ENCODE results near the gene TOMT. TPM values are rescaled to one million over a fixed set of nuclear protein-coding genes. Genes with fewer than 3 reads are reported as not detected.

The TOMT gene
- total RNA-seq, 1 experiment from 2014 or later, result not detected

GRCh38 chr11:72103754-72104167 lies 2.0 kb upstream of the TOMT start:
- ATAC-seq (no peak), DNase-seq (ENCODE audit: low read depth, low spot score) (no peak)
- TF ChIP-seq, protein P1, sequence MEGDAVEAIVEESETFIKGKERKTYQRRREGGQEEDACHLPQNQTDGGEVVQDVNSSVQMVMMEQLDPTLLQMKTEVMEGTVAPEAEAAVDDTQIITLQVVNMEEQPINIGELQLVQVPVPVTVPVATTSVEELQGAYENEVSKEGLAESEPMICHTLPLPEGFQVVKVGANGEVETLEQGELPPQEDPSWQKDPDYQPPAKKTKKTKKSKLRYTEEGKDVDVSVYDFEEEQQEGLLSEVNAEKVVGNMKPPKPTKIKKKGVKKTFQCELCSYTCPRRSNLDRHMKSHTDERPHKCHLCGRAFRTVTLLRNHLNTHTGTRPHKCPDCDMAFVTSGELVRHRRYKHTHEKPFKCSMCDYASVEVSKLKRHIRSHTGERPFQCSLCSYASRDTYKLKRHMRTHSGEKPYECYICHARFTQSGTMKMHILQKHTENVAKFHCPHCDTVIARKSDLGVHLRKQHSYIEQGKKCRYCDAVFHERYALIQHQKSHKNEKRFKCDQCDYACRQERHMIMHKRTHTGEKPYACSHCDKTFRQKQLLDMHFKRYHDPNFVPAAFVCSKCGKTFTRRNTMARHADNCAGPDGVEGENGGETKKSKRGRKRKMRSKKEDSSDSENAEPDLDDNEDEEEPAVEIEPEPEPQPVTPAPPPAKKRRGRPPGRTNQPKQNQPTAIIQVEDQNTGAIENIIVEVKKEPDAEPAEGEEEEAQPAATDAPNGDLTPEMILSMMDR (IDR thresholded peaks at IDR 0.05), result no peak
- TF ChIP-seq POLR2AphosphoS5 (IDR thresholded peaks at IDR 0.05; ENCODE audit: low read depth, low read length), result no peak
- BruUV-seq (replicated peaks), result TSS peak; percentile 92
- H3K36me3 ChIP-seq (ENCODE audit: control insufficient read depth, insufficient read depth, low read length), result peaks cover under 1% of the 10 kb centered on the region; the same call in 1 of the 2 replicates
- ChIA-PET CTCF (no interaction called here), POLR2A (no interaction called here)
- peak overlapping the region; percentile 50 to 98 for H3K4me3 ChIP-seq (ENCODE audit: low read depth in 2 of 2, low read length in 2 of 2)
- intact Hi-C loops (cut with micrococcal nuclease; ENCODE audit: unreplicated experiment) (no loop called here), in situ Hi-C loops (cut with HindIII; ENCODE audit: low pct_unique_long_range_greater_than_20kb, low sequenced_read_pairs) (no loop called here)
- H3K27ac ChIP-seq (ENCODE audit: low read length), result peak overlapping the region; percentile 99
- H3K4me1 ChIP-seq (ENCODE audit: control insufficient read depth, insufficient read depth, low read length), result peaks cover 10% of the 10 kb centered on the region
- no peaks in the 10 kb centered on the region for H3K9me3 ChIP-seq (ENCODE audit: control insufficient read depth, insufficient read depth, low read depth, low read length)
- no peaks in the 10 kb centered on the region for H3K27me3 ChIP-seq (ENCODE audit: control insufficient read depth, insufficient read depth, low read length)

DNA sequence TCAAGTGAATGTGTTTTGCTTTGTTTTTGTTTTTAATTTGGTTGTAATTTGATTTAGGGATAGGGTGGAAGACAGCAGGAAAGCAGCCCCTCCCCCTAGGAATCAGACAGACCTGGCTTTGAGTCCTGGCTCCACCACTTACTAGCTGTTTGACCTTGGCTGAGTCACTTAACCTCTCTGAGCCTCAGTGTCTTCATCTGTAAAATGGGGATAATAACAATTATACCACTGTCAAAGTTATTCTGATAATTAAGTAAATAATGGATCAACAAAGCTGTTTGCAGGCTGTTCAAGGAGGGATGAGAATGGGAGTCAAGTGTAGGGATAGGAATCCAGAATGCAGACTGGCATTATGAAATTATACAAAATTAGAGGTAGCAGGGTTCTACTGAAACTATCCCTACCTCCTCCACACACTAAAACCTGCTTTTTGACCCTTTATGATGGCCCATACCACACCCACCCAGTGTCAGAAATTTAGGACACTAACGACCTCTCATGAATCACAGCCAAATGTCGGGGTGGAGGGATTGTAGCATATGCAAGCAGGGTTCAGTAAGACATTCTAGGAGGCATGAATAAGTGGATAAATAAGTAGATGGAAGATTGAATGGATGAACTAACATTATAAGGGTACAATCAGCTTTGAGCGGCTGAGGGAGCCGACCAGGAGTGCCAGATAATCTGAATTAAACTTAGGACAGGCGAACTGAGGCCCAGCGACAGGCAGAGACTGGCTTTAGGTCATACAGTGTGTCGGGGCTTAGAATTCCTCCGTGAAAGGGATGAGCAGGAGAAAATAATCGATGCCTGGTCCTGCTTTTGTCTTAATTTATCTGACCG lies 5.8 kb downstream of the TOMT start:
- H3K27me3 ChIP-seq (ENCODE audit: control insufficient read depth, insufficient read depth, low read length), result no peaks in the 10 kb centered on the region
- H3K4me1 ChIP-seq (ENCODE audit: control insufficient read depth, insufficient read depth, low read length), result peaks cover 16% of the 10 kb centered on the region
- POLR2A ChIA-PET, result interaction anchor here (0.7 to 1.1 kb wide), 2 partner anchors 11 to 535 kb away, joined by 3 read pairs; no protein-coding TSS in a partner anchor
- no peak for TF ChIP-seq SIN3A (IDR thresholded peaks at IDR 0.05; ENCODE audit: borderline replicate concordance, insufficient read depth, low read depth, low read length)
- TF ChIP-seq, protein P1 (IDR thresholded peaks at IDR 0.05), result no peak
- no peak for TF ChIP-seq POLR2AphosphoS5 (IDR thresholded peaks at IDR 0.05; ENCODE audit: low read depth, low read length)
- no peak for TF ChIP-seq TCF7L2 (IDR thresholded peaks at IDR 0.05; ENCODE audit: low read depth, low read length)
- TF ChIP-seq, protein P2, sequence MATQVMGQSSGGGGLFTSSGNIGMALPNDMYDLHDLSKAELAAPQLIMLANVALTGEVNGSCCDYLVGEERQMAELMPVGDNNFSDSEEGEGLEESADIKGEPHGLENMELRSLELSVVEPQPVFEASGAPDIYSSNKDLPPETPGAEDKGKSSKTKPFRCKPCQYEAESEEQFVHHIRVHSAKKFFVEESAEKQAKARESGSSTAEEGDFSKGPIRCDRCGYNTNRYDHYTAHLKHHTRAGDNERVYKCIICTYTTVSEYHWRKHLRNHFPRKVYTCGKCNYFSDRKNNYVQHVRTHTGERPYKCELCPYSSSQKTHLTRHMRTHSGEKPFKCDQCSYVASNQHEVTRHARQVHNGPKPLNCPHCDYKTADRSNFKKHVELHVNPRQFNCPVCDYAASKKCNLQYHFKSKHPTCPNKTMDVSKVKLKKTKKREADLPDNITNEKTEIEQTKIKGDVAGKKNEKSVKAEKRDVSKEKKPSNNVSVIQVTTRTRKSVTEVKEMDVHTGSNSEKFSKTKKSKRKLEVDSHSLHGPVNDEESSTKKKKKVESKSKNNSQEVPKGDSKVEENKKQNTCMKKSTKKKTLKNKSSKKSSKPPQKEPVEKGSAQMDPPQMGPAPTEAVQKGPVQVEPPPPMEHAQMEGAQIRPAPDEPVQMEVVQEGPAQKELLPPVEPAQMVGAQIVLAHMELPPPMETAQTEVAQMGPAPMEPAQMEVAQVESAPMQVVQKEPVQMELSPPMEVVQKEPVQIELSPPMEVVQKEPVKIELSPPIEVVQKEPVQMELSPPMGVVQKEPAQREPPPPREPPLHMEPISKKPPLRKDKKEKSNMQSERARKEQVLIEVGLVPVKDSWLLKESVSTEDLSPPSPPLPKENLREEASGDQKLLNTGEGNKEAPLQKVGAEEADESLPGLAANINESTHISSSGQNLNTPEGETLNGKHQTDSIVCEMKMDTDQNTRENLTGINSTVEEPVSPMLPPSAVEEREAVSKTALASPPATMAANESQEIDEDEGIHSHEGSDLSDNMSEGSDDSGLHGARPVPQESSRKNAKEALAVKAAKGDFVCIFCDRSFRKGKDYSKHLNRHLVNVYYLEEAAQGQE (IDR thresholded peaks at IDR 0.05; ENCODE audit: insufficient read depth in 1 of 2, low read depth in 2 of 2, low read length in 1 of 2), result no peak
- no peak for DNase-seq (ENCODE audit: low read depth, low spot score)
- ATAC-seq, result peak; percentile 4; the same call in 1 of the 2 replicates
- peak overlapping the region; percentile 52 to 94 for H3K4me3 ChIP-seq (ENCODE audit: low read depth in 2 of 2, low read length in 2 of 2)
- H3K36me3 ChIP-seq (ENCODE audit: control insufficient read depth, insufficient read depth, low read length), result no peaks in the 10 kb centered on the region
- CTCF ChIA-PET, result interaction anchor here (0.7 kb wide), 1 partner anchor 320 kb away, joined by 3 read pairs; no protein-coding TSS in a partner anchor
- in situ Hi-C loops (cut with HindIII; ENCODE audit: low pct_unique_long_range_greater_than_20kb, low sequenced_read_pairs), result no loop called here
- intact Hi-C loops (cut with micrococcal nuclease; ENCODE audit: unreplicated experiment), result no loop called here
- TSS peak; percentile 95 for BruUV-seq (replicated peaks)
- peak overlapping the region; percentile 99 for H3K27ac ChIP-seq (ENCODE audit: low read length)
- H3K9me3 ChIP-seq (ENCODE audit: control insufficient read depth, insufficient read depth, low read depth, low read length), result no peaks in the 10 kb centered on the region
